SH-SY5Y (cell line): Measurements from ENCODE around the gene ZNF366.

Experiments used
- GATA2 ChIP-seq: IDR thresholded peaks from 2 replicates; pipeline ENCODE4 v1.6.1; 2011; ENCODE audit warnings: mild to moderate bottlenecking, low read depth, low read length
- GATA3 ChIP-seq: IDR thresholded peaks from 2 replicates; pipeline ENCODE4 v1.6.1; 2011; ENCODE audit warnings: low read depth, mild to moderate bottlenecking, low read length, moderate library complexity

GRCh38 chr5:72516916-72517315 is 9.7 kb upstream of the ZNF366 start:
- TF ChIP-seq GATA2 (no peak), GATA3 (no peak)
